GM23338 (cell line): Measurements from ENCODE around the gene MVP. TPM values are rescaled to one million over a fixed set of nuclear protein-coding genes. Genes with fewer than 3 reads are reported as not detected.
"Not testable (repeated sequence)": the region's sequence is repeated elsewhere in the genome, so short reads cannot be mapped to it uniquely, and the experiment has no call there.

Experiments
- ATAC-seq: fragments of 200-7000 bp; cut with Tn5 transposase; 3 replicates; pipeline ENCODE4 v1.9.1; 2020
- DNase-seq: peaks from one replicate; pipeline ENCODE4 v3.0.0-alpha.2; 2015; ENCODE audit warnings: low spot score
- H2AFZ ChIP-seq: fragments of 200-600 bp; sonication (generic); 2 replicates; pipeline ENCODE4 v1.8.0; 2016; ENCODE audit warnings: antibody characterized with exemption, mild to moderate bottlenecking, moderate library complexity
- H3F3A ChIP-seq: fragments of 200-600 bp; sonication (generic); replicated peaks from 2 replicates; pipeline ENCODE4 v1.8.0; 2017; ENCODE audit warnings: antibody characterized with exemption, mixed run types, low read depth
- H3K27ac ChIP-seq: fragments of 200-600 bp; sonication (generic); 2 replicates; pipeline ENCODE4 v1.6.1; 2016; ENCODE audit warnings: low read depth
- H3K27me3 ChIP-seq: fragments of 200-600 bp; sonication (generic); 2 replicates; pipeline ENCODE4 v1.8.0; 2016; ENCODE audit warnings: mild to moderate bottlenecking, mixed run types, moderate library complexity; ENCODE audit not compliant: insufficient read depth
- H3K36me3 ChIP-seq: fragments of 200-600 bp; sonication (generic); 2 replicates; pipeline ENCODE4 v1.8.0; 2016; ENCODE audit warnings: mild to moderate bottlenecking; ENCODE audit not compliant: insufficient read depth
- H3K4me1 ChIP-seq: fragments of 200-600 bp; sonication (generic); 2 replicates; pipeline ENCODE4 v1.8.0; 2016; ENCODE audit warnings: mild to moderate bottlenecking, moderate library complexity; ENCODE audit not compliant: insufficient read depth
- H3K4me2 ChIP-seq: fragments of 200-600 bp; sonication (generic); 2 replicates; pipeline ENCODE4 v1.7.1; 2017; ENCODE audit warnings: mixed run types
- H3K4me3 ChIP-seq: fragments of 200-600 bp; sonication (generic); 2 replicates; pipeline ENCODE4 v1.6.1; 2016; ENCODE audit warnings: mixed run types
- H3K79me2 ChIP-seq: fragments of 200-600 bp; sonication (generic); replicated peaks from 2 replicates; pipeline ENCODE4 v1.8.0; 2017; ENCODE audit warnings: mild to moderate bottlenecking; ENCODE audit not compliant: insufficient read depth
- H3K9me2 ChIP-seq: fragments of 200-600 bp; sonication (generic); 2 replicates; pipeline ENCODE4 v1.8.0; 2017; ENCODE audit not compliant: insufficient read depth
- H4K20me1 ChIP-seq: fragments of 200-600 bp; sonication (generic); replicated peaks from 2 replicates; pipeline ENCODE4 v1.8.0; 2017; ENCODE audit warnings: mild to moderate bottlenecking; ENCODE audit not compliant: insufficient read depth
- H3K27ac Mint-ChIP-seq: 2 replicates; pipeline ENCODE4 v1.8.0; 2020; ENCODE audit warnings: inconsistent platforms, mild to moderate bottlenecking, moderate library complexity, mixed read lengths
- H3K27me3 Mint-ChIP-seq: 3 replicates; pipeline ENCODE4 v1.8.0; 2022; ENCODE audit warnings: low read depth, mild to moderate bottlenecking, moderate library complexity, mixed read lengths, inconsistent platforms; ENCODE audit not compliant: insufficient read depth, poor library complexity
- H3K36me3 Mint-ChIP-seq: 3 replicates; pipeline ENCODE4 v1.8.0; 2021; ENCODE audit warnings: low read depth, mild to moderate bottlenecking, inconsistent platforms, moderate library complexity, mixed read lengths
- H3K4me1 Mint-ChIP-seq: 3 replicates; pipeline ENCODE4 v1.8.0; 2020; ENCODE audit warnings: mild to moderate bottlenecking, inconsistent platforms, mixed read lengths
- H3K4me3 Mint-ChIP-seq: 3 replicates; pipeline ENCODE4 v1.8.0; 2021; ENCODE audit warnings: moderate library complexity, mild to moderate bottlenecking, inconsistent platforms, mixed read lengths
- H3K9me3 Mint-ChIP-seq: 3 replicates; pipeline ENCODE4 v1.8.0; 2020; ENCODE audit warnings: moderate library complexity, mild to moderate bottlenecking, inconsistent platforms, mixed read lengths
- EZH2phosphoT487 ChIP-seq: fragments of 200-600 bp; sonication (generic); IDR thresholded peaks from one replicate; pipeline ENCODE4 v1.8.1; 2018; ENCODE audit warnings: antibody characterized with exemption; ENCODE audit not compliant: unreplicated experiment
- POLR2AphosphoS5 ChIP-seq: IDR thresholded peaks from 2 replicates; pipeline ENCODE4 v1.6.1; 2016; ENCODE audit warnings: antibody characterized with exemption, low read depth
- STAT1 ChIP-seq: IDR thresholded peaks from one replicate; pipeline ENCODE4 v1.6.1; 2016; ENCODE audit warnings: antibody characterized with exemption; ENCODE audit not compliant: unreplicated experiment
- polyA plus RNA-seq: library from polyadenylated mRNA; unstranded; fragments of >200 nt; fragmentation: Nextera tagmentation; extraction: Ambion mirVana; gene quantifications from 2 replicates; pipeline ENCODE4 v1.2.1, GENCODE V29; 2016
- total RNA-seq: library from RNA; depleted of rRNA; stranded (reverse); fragments of >200 nt; shearing (Covaris generic); gene quantifications from 2 replicates; pipeline ENCODE4 v1.2.3, GENCODE V29; 2014
- TF ChIP-seq, protein P1 (sequence below): fragments of 250-450 bp; sonication (Bioruptor Pico); IDR thresholded peaks from 2 replicates; pipeline ENCODE4 v1.5.0; 2020; ENCODE audit warnings: mild to moderate bottlenecking, moderate library complexity
- TF ChIP-seq, protein P2 (sequence below): IDR thresholded peaks from one replicate; pipeline ENCODE4 v1.6.1; 2018; ENCODE audit warnings: antibody characterized with exemption; ENCODE audit not compliant: unreplicated experiment

Gene MVP
- total and polyA plus RNA-seq, 2 experiments from 2014 or later: 1.4 to 3.7 TPM

DNA sequence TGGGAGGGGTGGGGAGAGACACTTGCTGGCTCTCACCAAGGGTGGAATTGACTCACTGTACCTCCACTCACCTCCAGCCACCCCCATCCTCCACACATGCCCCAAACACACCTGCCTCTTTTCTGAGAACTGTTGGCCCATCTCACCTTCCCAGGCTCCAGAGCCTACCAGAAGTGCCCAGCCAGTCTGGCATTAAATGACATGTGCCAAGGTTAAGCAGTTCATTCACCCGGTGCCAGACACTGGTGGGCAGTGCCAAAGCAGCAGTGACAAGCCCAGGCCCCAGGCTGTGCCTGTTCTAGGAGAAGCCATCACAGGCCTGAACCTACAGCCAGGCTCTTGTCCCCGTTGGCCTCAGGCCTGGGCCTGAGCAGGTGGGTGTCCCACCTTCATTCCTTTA, 11.2 kb downstream of the MVP start:
- Histone ChIP-seq H3K4me3 (no peak overlapping the region), H3K4me2 (no peak overlapping the region), H3K36me3 (no peaks in the 10 kb centered on the region), H4K20me1 (no peaks in the 10 kb centered on the region), H3K27me3 (no peaks in the 10 kb centered on the region), H3K79me2 (no peaks in the 10 kb centered on the region), H2AFZ (no peak overlapping the region), H3K27ac (no peak overlapping the region), H3K4me1 (no peaks in the 10 kb centered on the region), H3K9me2 (no peaks in the 10 kb centered on the region), H3F3A (no peaks in the 10 kb centered on the region; the same call in 1 of the 2 replicates)
- DNase-seq (no peak), ATAC-seq (no peak)
- Mint-ChIP-seq H3K4me3 (no peak overlapping the region), H3K27ac (no peak overlapping the region), H3K9me3 (no peaks in the 10 kb centered on the region), H3K27me3 (peaks cover 2% of the 10 kb centered on the region), H3K4me1 (peaks cover 3% of the 10 kb centered on the region; the same call in 1 of the 3 replicates), H3K36me3 (no peaks in the 10 kb centered on the region)
- TF ChIP-seq, protein P1, sequence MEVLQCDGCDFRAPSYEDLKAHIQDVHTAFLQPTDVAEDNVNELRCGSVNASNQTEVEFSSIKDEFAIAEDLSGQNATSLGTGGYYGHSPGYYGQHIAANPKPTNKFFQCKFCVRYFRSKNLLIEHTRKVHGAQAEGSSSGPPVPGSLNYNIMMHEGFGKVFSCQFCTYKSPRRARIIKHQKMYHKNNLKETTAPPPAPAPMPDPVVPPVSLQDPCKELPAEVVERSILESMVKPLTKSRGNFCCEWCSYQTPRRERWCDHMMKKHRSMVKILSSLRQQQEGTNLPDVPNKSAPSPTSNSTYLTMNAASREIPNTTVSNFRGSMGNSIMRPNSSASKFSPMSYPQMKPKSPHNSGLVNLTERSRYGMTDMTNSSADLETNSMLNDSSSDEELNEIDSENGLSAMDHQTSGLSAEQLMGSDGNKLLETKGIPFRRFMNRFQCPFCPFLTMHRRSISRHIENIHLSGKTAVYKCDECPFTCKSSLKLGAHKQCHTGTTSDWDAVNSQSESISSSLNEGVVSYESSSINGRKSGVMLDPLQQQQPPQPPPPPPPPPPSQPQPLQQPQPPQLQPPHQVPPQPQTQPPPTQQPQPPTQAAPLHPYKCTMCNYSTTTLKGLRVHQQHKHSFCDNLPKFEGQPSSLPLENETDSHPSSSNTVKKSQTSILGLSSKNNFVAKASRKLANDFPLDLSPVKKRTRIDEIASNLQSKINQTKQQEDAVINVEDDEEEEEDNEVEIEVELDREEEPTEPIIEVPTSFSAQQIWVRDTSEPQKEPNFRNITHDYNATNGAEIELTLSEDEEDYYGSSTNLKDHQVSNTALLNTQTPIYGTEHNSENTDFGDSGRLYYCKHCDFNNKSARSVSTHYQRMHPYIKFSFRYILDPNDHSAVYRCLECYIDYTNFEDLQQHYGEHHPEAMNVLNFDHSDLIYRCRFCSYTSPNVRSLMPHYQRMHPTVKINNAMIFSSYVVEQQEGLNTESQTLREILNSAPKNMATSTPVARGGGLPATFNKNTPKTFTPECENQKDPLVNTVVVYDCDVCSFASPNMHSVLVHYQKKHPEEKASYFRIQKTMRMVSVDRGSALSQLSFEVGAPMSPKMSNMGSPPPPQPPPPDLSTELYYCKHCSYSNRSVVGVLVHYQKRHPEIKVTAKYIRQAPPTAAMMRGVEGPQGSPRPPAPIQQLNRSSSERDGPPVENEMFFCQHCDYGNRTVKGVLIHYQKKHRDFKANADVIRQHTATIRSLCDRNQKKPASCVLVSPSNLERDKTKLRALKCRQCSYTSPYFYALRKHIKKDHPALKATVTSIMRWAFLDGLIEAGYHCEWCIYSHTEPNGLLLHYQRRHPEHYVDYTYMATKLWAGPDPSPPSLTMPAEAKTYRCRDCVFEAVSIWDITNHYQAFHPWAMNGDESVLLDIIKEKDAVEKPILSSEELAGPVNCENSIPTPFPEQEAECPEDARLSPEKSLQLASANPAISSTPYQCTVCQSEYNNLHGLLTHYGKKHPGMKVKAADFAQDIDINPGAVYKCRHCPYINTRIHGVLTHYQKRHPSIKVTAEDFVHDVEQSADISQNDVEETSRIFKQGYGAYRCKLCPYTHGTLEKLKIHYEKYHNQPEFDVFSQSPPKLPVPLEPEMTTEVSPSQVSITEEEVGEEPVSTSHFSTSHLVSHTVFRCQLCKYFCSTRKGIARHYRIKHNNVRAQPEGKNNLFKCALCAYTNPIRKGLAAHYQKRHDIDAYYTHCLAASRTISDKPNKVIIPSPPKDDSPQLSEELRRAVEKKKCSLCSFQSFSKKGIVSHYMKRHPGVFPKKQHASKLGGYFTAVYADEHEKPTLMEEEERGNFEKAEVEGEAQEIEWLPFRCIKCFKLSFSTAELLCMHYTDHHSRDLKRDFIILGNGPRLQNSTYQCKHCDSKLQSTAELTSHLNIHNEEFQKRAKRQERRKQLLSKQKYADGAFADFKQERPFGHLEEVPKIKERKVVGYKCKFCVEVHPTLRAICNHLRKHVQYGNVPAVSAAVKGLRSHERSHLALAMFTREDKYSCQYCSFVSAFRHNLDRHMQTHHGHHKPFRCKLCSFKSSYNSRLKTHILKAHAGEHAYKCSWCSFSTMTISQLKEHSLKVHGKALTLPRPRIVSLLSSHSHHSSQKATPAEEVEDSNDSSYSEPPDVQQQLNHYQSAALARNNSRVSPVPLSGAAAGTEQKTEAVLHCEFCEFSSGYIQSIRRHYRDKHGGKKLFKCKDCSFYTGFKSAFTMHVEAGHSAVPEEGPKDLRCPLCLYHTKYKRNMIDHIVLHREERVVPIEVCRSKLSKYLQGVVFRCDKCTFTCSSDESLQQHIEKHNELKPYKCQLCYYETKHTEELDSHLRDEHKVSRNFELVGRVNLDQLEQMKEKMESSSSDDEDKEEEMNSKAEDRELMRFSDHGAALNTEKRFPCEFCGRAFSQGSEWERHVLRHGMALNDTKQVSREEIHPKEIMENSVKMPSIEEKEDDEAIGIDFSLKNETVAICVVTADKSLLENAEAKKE (CRISPR knock-in tag): no peak
- no peak for TF ChIP-seq EZH2phosphoT487
- TF ChIP-seq POLR2AphosphoS5: no peak
- TF ChIP-seq STAT1: no peak
- TF ChIP-seq, protein P2, sequence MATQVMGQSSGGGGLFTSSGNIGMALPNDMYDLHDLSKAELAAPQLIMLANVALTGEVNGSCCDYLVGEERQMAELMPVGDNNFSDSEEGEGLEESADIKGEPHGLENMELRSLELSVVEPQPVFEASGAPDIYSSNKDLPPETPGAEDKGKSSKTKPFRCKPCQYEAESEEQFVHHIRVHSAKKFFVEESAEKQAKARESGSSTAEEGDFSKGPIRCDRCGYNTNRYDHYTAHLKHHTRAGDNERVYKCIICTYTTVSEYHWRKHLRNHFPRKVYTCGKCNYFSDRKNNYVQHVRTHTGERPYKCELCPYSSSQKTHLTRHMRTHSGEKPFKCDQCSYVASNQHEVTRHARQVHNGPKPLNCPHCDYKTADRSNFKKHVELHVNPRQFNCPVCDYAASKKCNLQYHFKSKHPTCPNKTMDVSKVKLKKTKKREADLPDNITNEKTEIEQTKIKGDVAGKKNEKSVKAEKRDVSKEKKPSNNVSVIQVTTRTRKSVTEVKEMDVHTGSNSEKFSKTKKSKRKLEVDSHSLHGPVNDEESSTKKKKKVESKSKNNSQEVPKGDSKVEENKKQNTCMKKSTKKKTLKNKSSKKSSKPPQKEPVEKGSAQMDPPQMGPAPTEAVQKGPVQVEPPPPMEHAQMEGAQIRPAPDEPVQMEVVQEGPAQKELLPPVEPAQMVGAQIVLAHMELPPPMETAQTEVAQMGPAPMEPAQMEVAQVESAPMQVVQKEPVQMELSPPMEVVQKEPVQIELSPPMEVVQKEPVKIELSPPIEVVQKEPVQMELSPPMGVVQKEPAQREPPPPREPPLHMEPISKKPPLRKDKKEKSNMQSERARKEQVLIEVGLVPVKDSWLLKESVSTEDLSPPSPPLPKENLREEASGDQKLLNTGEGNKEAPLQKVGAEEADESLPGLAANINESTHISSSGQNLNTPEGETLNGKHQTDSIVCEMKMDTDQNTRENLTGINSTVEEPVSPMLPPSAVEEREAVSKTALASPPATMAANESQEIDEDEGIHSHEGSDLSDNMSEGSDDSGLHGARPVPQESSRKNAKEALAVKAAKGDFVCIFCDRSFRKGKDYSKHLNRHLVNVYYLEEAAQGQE: no peak

DNA sequence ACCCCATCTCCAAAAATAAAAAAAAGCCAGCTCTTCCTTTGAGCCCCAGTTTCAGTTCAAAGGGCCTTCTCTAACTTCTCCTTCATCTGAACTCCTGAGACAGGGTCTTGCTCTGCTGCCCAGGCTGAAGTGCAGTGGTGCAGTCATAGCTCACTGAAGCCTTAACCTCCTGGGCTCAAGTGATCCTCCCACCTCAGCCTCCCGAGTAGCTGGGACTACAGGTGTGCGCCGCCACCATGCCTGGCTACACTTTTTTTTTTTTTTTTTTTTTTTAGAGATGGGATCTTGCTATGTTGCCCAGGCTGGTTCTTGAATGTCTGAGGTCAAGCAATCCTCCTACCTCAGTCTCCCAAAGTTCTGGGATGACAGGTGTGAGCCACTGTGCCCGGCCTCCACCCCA, 13.0 kb downstream of the MVP start:
- H3K36me3 Mint-ChIP-seq, H3K4me1 Mint-ChIP-seq, ATAC-seq: not testable (repeated sequence)

More for the DNA sequence above, 13.0 kb downstream of the MVP start:
- H3K4me2 ChIP-seq, H3K27ac Mint-ChIP-seq, H3K4me3 ChIP-seq, H3K36me3 ChIP-seq, H3K79me2 ChIP-seq, H3F3A ChIP-seq, H3K9me3 Mint-ChIP-seq, DNase-seq, H3K4me1 ChIP-seq, H3K27me3 ChIP-seq, H3K9me2 ChIP-seq, H3K4me3 Mint-ChIP-seq, H4K20me1 ChIP-seq, H2AFZ ChIP-seq, H3K27ac ChIP-seq, H3K27me3 Mint-ChIP-seq: not testable (repeated sequence)
